H9 (cell line): ENCODE results near the gene KRTAP12-1. TPM values are rescaled to one million over a fixed set of nuclear protein-coding genes. Genes with fewer than 3 reads are reported as not detected.

ENCODE experiments used
- DNase-seq: peaks from one replicate; pipeline ENCODE4 v3.0.0-alpha.2; 2017
- H2AFZ ChIP-seq: one replicate; pipeline ENCODE4 v1.6.1; 2013; ENCODE audit warnings: mild to moderate bottlenecking, low read length, control low read depth, moderate library complexity
- H2AK5ac ChIP-seq: 2 replicates; pipeline ENCODE4 v1.6.1; 2013; ENCODE audit warnings: low read length, control low read depth, mixed read lengths; ENCODE audit not compliant: insufficient read length
- H2BK120ac ChIP-seq: one replicate; pipeline ENCODE4 v1.6.1; 2013; ENCODE audit warnings: low read depth, mild to moderate bottlenecking, low read length, control low read depth, inconsistent platforms; ENCODE audit not compliant: poor library complexity, severe bottlenecking
- H2BK12ac ChIP-seq: 2 replicates; pipeline ENCODE4 v1.6.1; 2013; ENCODE audit warnings: low read length, control low read depth, mixed read lengths, low read depth; ENCODE audit not compliant: insufficient read length
- H2BK15ac ChIP-seq: 2 replicates; pipeline ENCODE4 v1.6.1; 2013; ENCODE audit warnings: low read depth, low read length, control low read depth
- H2BK20ac ChIP-seq: one replicate; pipeline ENCODE4 v1.6.1; 2013; ENCODE audit warnings: low read depth, mild to moderate bottlenecking, low read length, control low read depth, inconsistent platforms; ENCODE audit not compliant: poor library complexity, severe bottlenecking
- H2BK5ac ChIP-seq: 2 replicates; pipeline ENCODE4 v1.6.1; 2013; ENCODE audit warnings: low read length, control low read depth, mixed read lengths; ENCODE audit not compliant: insufficient read length
- H3K14ac ChIP-seq: 2 replicates; pipeline ENCODE4 v1.6.1; 2013; ENCODE audit warnings: low read length, control low read depth; ENCODE audit not compliant: insufficient read depth
- H3K18ac ChIP-seq: 2 replicates; pipeline ENCODE4 v1.6.1; 2013; ENCODE audit warnings: low read depth, mild to moderate bottlenecking, mixed read lengths, low read length, control low read depth; ENCODE audit not compliant: insufficient read length
- H3K23ac ChIP-seq: 2 replicates; pipeline ENCODE4 v1.6.1; 2013; ENCODE audit warnings: low read length, control low read depth, mixed read lengths, low read depth; ENCODE audit not compliant: insufficient read length
- H3K23me2 ChIP-seq: 2 replicates; pipeline ENCODE4 v1.6.1; 2013; ENCODE audit warnings: low read depth, mild to moderate bottlenecking, mixed read lengths, low read length, control low read depth; ENCODE audit not compliant: insufficient read length, poor library complexity, severe bottlenecking
- H3K27ac ChIP-seq: 2 replicates; pipeline ENCODE4 v1.5.1; 2013; ENCODE audit warnings: low read length, control low read depth, mixed read lengths, low read depth; ENCODE audit not compliant: insufficient read length
- H3K27me3 ChIP-seq: 2 replicates; pipeline ENCODE4 v1.6.1; 2013; ENCODE audit warnings: low read length, control low read depth, inconsistent platforms; ENCODE audit not compliant: insufficient read depth
- H3K4ac ChIP-seq: 2 replicates; pipeline ENCODE4 v1.6.1; 2013; ENCODE audit warnings: low read depth, mild to moderate bottlenecking, control low read depth, inconsistent platforms, low read length, moderate library complexity
- H3K4me1 ChIP-seq: 2 replicates; pipeline ENCODE4 v1.6.1; 2013; ENCODE audit warnings: low read length, control low read depth, inconsistent platforms; ENCODE audit not compliant: insufficient read depth
- H3K4me2 ChIP-seq: 2 replicates; pipeline ENCODE4 v1.6.1; 2013; ENCODE audit warnings: low read length, control low read depth, mixed read lengths; ENCODE audit not compliant: insufficient read length, insufficient read depth
- H3K56ac ChIP-seq: 2 replicates; pipeline ENCODE4 v1.6.1; 2013; ENCODE audit warnings: low read depth, mild to moderate bottlenecking, mixed read lengths, low read length, control low read depth; ENCODE audit not compliant: insufficient read length
- H3K79me1 ChIP-seq: 2 replicates; pipeline ENCODE4 v1.6.1; 2013; ENCODE audit warnings: low read depth, mild to moderate bottlenecking, moderate library complexity, low read length, control low read depth, inconsistent platforms; ENCODE audit not compliant: insufficient read depth, poor library complexity, severe bottlenecking
- H3K79me2 ChIP-seq: 2 replicates; pipeline ENCODE4 v1.6.1; 2013; ENCODE audit warnings: low read length, control low read depth, inconsistent platforms; ENCODE audit not compliant: insufficient read depth
- H3K9ac ChIP-seq: 2 replicates; pipeline ENCODE4 v1.6.1; 2013; ENCODE audit warnings: low read length, control low read depth, mixed read lengths; ENCODE audit not compliant: insufficient read length; ENCODE audit errors: extremely low read depth
- H3K9me3 ChIP-seq: one replicate; pipeline ENCODE4 v1.6.1; 2013; ENCODE audit warnings: low read depth, low read length, inconsistent platforms; ENCODE audit not compliant: control insufficient read depth
- H3T11ph ChIP-seq: one replicate; pipeline ENCODE4 v1.6.1; 2013; ENCODE audit warnings: mild to moderate bottlenecking, low read length, control low read depth, inconsistent platforms
- H4K20me1 ChIP-seq: one replicate; pipeline ENCODE4 v1.6.1; 2013; ENCODE audit not compliant: control insufficient read depth, insufficient read length, insufficient read depth
- H4K5ac ChIP-seq: 2 replicates; pipeline ENCODE4 v1.6.1; 2013; ENCODE audit warnings: low read depth, mild to moderate bottlenecking, mixed read lengths, low read length, control low read depth; ENCODE audit not compliant: insufficient read length
- H4K8ac ChIP-seq: replicated peaks from 2 replicates; pipeline ENCODE4 v1.6.1; 2013; ENCODE audit warnings: low read length, control low read depth, mixed read lengths, low read depth; ENCODE audit not compliant: insufficient read length
- H4K91ac ChIP-seq: 2 replicates; pipeline ENCODE4 v1.6.1; 2013; ENCODE audit warnings: low read depth, mild to moderate bottlenecking, moderate library complexity, mixed read lengths, low read length, control low read depth; ENCODE audit not compliant: insufficient read length
- H3K27ac Mint-ChIP-seq, 3 experiments: 2 replicates in 2 of 3; 3 replicates in 1 of 3; pipeline ENCODE4 v1.8.0; 2020 to 2021; ENCODE audit warnings: mixed read lengths in 3 of 3, mild to moderate bottlenecking in 1 of 3, moderate library complexity in 1 of 3
- H3K27me3 Mint-ChIP-seq: 2 replicates; pipeline ENCODE4 v1.8.0; 2021; ENCODE audit warnings: low read depth, mild to moderate bottlenecking, moderate library complexity, mixed read lengths
- H3K36me3 Mint-ChIP-seq, 3 experiments: 2 replicates in 2 of 3; 3 replicates in 1 of 3; pipeline ENCODE4 v1.8.0; 2020 to 2021; ENCODE audit warnings: low read depth in 3 of 3, mixed read lengths in 3 of 3; ENCODE audit not compliant: insufficient read depth in 1 of 3
- H3K4me1 Mint-ChIP-seq, 2 experiments: 2 replicates each; pipeline ENCODE4 v1.8.0; 2020; ENCODE audit warnings: mixed read lengths in 2 of 2
- H3K4me3 Mint-ChIP-seq, 2 experiments: 2 replicates in 1 of 2; 3 replicates in 1 of 2; pipeline ENCODE4 v1.8.0; 2020 to 2021; ENCODE audit warnings: mild to moderate bottlenecking in 2 of 2, mixed read lengths in 2 of 2, moderate library complexity in 1 of 2
- H3K9me3 Mint-ChIP-seq, 2 experiments: 2 replicates in 1 of 2; 3 replicates in 1 of 2; pipeline ENCODE4 v1.8.0; 2020; ENCODE audit warnings: mild to moderate bottlenecking in 2 of 2, mixed read lengths in 2 of 2, moderate library complexity in 1 of 2
- CTCF ChIP-seq: fragments of 200-600 bp; sonication (generic); conservative IDR thresholded peaks from 3 replicates; pipeline ENCODE4 v1.8.0; 2021; ENCODE audit warnings: antibody characterized with exemption, mild to moderate bottlenecking
- WGBS: extraction: QIAGEN DNeasy Blood & Tissue Kit; methylation state at CpG from one replicate; pipeline ENCODE4 v1.1.7; 2013; ENCODE audit warnings: missing lambda C conversion rate, low lambda C conversion rate, mixed read lengths; ENCODE audit not compliant: insufficient read length; ENCODE audit errors: extremely low coverage; 5-methylcytosine and 5-hydroxymethylcytosine counted together
- total RNA-seq: library from RNA; stranded (reverse); gene quantifications from 2 replicates; pipeline ENCODE4 v1.2.1, GENCODE V29; 2021

Gene KRTAP12-1
- total RNA-seq, 1 experiment from 2014 or later, result not detected

GRCh38 chr21:44703731-44704635, 22.0 kb upstream of the KRTAP12-1 start:
- no peak overlapping the region for H2BK120ac ChIP-seq
- Mint-ChIP-seq H3K4me3 (peak overlapping the region; percentile 51 to 75; a peak in 4 of 5 replicates), H3K27ac (peak overlapping the region in 2 of 3 experiments; percentile 51 to 85; a peak in 3 of 7 replicates), H3K27me3 (peaks cover 47% of the 10 kb centered on the region), H3K36me3 (no peaks in the 10 kb centered on the region), H3K9me3 (no peaks in the 10 kb centered on the region; a peak in 1 of 5 replicates), H3K4me1 (peaks cover 72 to 77% of the 10 kb centered on the region in 2 experiments)
- no peak overlapping the region for H3K56ac ChIP-seq
- no peak overlapping the region for H2AFZ ChIP-seq
- no peak overlapping the region for H2BK15ac ChIP-seq
- H4K91ac ChIP-seq, result no peak overlapping the region
- H3K14ac ChIP-seq, result peak overlapping the region; percentile 74
- peak overlapping the region; percentile 31 for H3K4me2 ChIP-seq
- H2BK12ac ChIP-seq, result peak overlapping the region; percentile 70
- no peaks in the 10 kb centered on the region for H3K9me3 ChIP-seq
- H3K27me3 ChIP-seq, result peaks cover 20% of the 10 kb centered on the region; the same call in 1 of the 2 replicates
- peaks cover 9% of the 10 kb centered on the region; the same call in 1 of the 2 replicates for H3K4me1 ChIP-seq
- H3K18ac ChIP-seq, result no peak overlapping the region
- no peaks in the 10 kb centered on the region for H4K20me1 ChIP-seq
- H2AK5ac ChIP-seq, result no peak overlapping the region
- H3K23ac ChIP-seq, result no peak overlapping the region
- peaks cover 19% of the 10 kb centered on the region for H3K23me2 ChIP-seq
- no peak for TF ChIP-seq CTCF
- H4K8ac ChIP-seq, result no peak overlapping the region
- H3T11ph ChIP-seq, result no peak overlapping the region
- H3K27ac ChIP-seq, result no peak overlapping the region
- no peak overlapping the region for H3K9ac ChIP-seq
- no peak overlapping the region for H2BK5ac ChIP-seq
- WGBS, result no CpG with 5 or more reads among the region's 13 CpGs
- no peak for DNase-seq
- H3K79me1 ChIP-seq, result no peaks in the 10 kb centered on the region
- no peaks in the 10 kb centered on the region for H3K79me2 ChIP-seq
- no peak overlapping the region for H4K5ac ChIP-seq
- H2BK20ac ChIP-seq, result no peak overlapping the region
- no peak overlapping the region for H3K4ac ChIP-seq
